HepG2 (cell line): ENCODE results near the gene CEP104. TPM values are rescaled to one million over a fixed set of nuclear protein-coding genes. Genes with fewer than 3 reads are reported as not detected.
A peak's percentile ranks its signal among the peaks of the same experiment; 100 is the strongest.

Experiments used
- ATF1 ChIP-seq: IDR thresholded peaks from 2 replicates; pipeline ENCODE4 v1.6.1; 2016; ENCODE audit warnings: mild to moderate bottlenecking, control low read depth
- MED1 ChIP-seq: sonication (generic); formaldehyde crosslinking; IDR thresholded peaks from 2 replicates; pipeline ENCODE4 v1.4.0; 2020; ENCODE audit warnings: missing genetic modification reagents
- MIER3 ChIP-seq: IDR thresholded peaks from 2 replicates; pipeline ENCODE4 v1.6.1; 2016; ENCODE audit warnings: missing compliant biosample characterization, borderline replicate concordance
- NFKBIZ ChIP-seq: IDR thresholded peaks from 2 replicates; pipeline ENCODE4 v1.6.1; 2018; ENCODE audit warnings: missing genetic modification reagents, missing compliant biosample characterization
- PATZ1 ChIP-seq: sonication (generic); formaldehyde crosslinking; IDR thresholded peaks from 2 replicates; pipeline ENCODE4 v1.4.0; 2020; ENCODE audit warnings: missing genetic modification reagents
- RFXANK ChIP-seq: IDR thresholded peaks from 2 replicates; pipeline ENCODE4 v1.6.1; 2016
- SMAD3 ChIP-seq: sonication (generic); formaldehyde crosslinking; IDR thresholded peaks from 2 replicates; pipeline ENCODE4 v1.4.0; 2020; ENCODE audit warnings: missing genetic modification reagents
- SSRP1 ChIP-seq: IDR thresholded peaks from 2 replicates; pipeline ENCODE4 v1.6.1; 2016; ENCODE audit warnings: control low read depth
- SYNCRIP ChIP-seq: fragments of 200-400 bp; formaldehyde crosslinking; IDR thresholded peaks from 2 replicates; pipeline ENCODE4 v1.6.1; 2018; ENCODE audit warnings: mild to moderate bottlenecking, low read depth, low read length; ENCODE audit not compliant: insufficient read depth
- THRA ChIP-seq: sonication (generic); formaldehyde crosslinking; IDR thresholded peaks from 2 replicates; pipeline ENCODE4 v1.4.0; 2020; ENCODE audit warnings: missing genetic modification reagents, borderline replicate concordance
- ZBTB38 ChIP-seq: sonication (generic); formaldehyde crosslinking; IDR thresholded peaks from 2 replicates; pipeline ENCODE4 v1.5.1; 2020; ENCODE audit warnings: mild to moderate bottlenecking, missing genetic modification reagents
- ZNF264 ChIP-seq: sonication (generic); formaldehyde crosslinking; IDR thresholded peaks from 2 replicates; pipeline ENCODE4 v1.4.0; 2020; ENCODE audit warnings: missing genetic modification reagents
- ZNF296 ChIP-seq: sonication (generic); formaldehyde crosslinking; conservative IDR thresholded peaks from 2 replicates; pipeline ENCODE4 v1.5.0; 2020; ENCODE audit warnings: mild to moderate bottlenecking, missing genetic modification reagents
- ZNF598 ChIP-seq: sonication (generic); formaldehyde crosslinking; IDR thresholded peaks from 2 replicates; pipeline ENCODE4 v1.5.1; 2020; ENCODE audit warnings: mild to moderate bottlenecking, missing genetic modification reagents, borderline replicate concordance
- ZNF775 ChIP-seq: sonication (generic); formaldehyde crosslinking; IDR thresholded peaks from 2 replicates; pipeline ENCODE4 v1.4.0; 2020; ENCODE audit warnings: missing genetic modification reagents, mild to moderate bottlenecking, moderate library complexity, borderline replicate concordance
- ZSCAN31 ChIP-seq: sonication (generic); formaldehyde crosslinking; IDR thresholded peaks from 2 replicates; pipeline ENCODE4 v1.5.0; 2020; ENCODE audit warnings: low read depth, mild to moderate bottlenecking, missing genetic modification reagents
- polyA plus RNA-seq, 8 experiments: library from polyadenylated mRNA; depleted of rRNA in 3 of 8; stranded (reverse) in 7 of 8; unstranded in 1 of 8; fragments of >200 nt; fragmentation: Illumina TruSeq in 4 of 8; extraction: Trizol in 4 of 8; gene quantifications; 2 replicates each; pipeline versions ENCODE4 v1.2.1 to v1.2.3, GENCODE V29; 2011 to 2016; ENCODE audit warnings: low read depth in 4 of 8, missing spikeins in 1 of 8, mixed read lengths in 1 of 8; ENCODE audit not compliant: insufficient read depth in 1 of 8
- total RNA-seq, 5 experiments: library from RNA; depleted of rRNA; stranded (reverse); fragments of >200 nt; fragmentation: Illumina TruSeq; extraction: Trizol; gene quantifications; 2 replicates each; pipeline ENCODE4 v1.2.3, GENCODE V29; 2016; ENCODE audit warnings: low read depth in 1 of 5
- TF ChIP-seq, protein P1 (sequence below): sonication (generic); formaldehyde crosslinking; IDR thresholded peaks from 2 replicates; pipeline ENCODE4 v1.5.1; 2020; ENCODE audit warnings: mild to moderate bottlenecking, moderate library complexity, missing genetic modification reagents
- TF ChIP-seq, protein P2 (sequence below): sonication (generic); formaldehyde crosslinking; IDR thresholded peaks from 2 replicates; pipeline ENCODE4 v1.4.0; 2020; ENCODE audit warnings: low read depth, missing genetic modification reagents
- TF ChIP-seq, protein P3 (sequence below): IDR thresholded peaks from 2 replicates; pipeline ENCODE4 v1.6.1; 2018; ENCODE audit warnings: missing genetic modification reagents

The CEP104 gene
- total and polyA plus RNA-seq, 2 of the 13 experiments (the other 11 are each of a cell fraction or from before 2014, with no cell fraction given), result 20.4 to 30.1 TPM

- TF ChIP-seq, protein P1, sequence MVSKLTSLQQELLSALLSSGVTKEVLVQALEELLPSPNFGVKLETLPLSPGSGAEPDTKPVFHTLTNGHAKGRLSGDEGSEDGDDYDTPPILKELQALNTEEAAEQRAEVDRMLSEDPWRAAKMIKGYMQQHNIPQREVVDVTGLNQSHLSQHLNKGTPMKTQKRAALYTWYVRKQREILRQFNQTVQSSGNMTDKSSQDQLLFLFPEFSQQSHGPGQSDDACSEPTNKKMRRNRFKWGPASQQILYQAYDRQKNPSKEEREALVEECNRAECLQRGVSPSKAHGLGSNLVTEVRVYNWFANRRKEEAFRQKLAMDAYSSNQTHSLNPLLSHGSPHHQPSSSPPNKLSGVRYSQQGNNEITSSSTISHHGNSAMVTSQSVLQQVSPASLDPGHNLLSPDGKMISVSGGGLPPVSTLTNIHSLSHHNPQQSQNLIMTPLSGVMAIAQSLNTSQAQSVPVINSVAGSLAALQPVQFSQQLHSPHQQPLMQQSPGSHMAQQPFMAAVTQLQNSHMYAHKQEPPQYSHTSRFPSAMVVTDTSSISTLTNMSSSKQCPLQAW, result peak; percentile 85
- TF ChIP-seq SYNCRIP, result no peak
- peak; percentile 86 for TF ChIP-seq PATZ1
- TF ChIP-seq ZNF598 (CRISPR knock-in tag), result no peak; the same call in 1 of the 2 replicates
- TF ChIP-seq, protein P2, sequence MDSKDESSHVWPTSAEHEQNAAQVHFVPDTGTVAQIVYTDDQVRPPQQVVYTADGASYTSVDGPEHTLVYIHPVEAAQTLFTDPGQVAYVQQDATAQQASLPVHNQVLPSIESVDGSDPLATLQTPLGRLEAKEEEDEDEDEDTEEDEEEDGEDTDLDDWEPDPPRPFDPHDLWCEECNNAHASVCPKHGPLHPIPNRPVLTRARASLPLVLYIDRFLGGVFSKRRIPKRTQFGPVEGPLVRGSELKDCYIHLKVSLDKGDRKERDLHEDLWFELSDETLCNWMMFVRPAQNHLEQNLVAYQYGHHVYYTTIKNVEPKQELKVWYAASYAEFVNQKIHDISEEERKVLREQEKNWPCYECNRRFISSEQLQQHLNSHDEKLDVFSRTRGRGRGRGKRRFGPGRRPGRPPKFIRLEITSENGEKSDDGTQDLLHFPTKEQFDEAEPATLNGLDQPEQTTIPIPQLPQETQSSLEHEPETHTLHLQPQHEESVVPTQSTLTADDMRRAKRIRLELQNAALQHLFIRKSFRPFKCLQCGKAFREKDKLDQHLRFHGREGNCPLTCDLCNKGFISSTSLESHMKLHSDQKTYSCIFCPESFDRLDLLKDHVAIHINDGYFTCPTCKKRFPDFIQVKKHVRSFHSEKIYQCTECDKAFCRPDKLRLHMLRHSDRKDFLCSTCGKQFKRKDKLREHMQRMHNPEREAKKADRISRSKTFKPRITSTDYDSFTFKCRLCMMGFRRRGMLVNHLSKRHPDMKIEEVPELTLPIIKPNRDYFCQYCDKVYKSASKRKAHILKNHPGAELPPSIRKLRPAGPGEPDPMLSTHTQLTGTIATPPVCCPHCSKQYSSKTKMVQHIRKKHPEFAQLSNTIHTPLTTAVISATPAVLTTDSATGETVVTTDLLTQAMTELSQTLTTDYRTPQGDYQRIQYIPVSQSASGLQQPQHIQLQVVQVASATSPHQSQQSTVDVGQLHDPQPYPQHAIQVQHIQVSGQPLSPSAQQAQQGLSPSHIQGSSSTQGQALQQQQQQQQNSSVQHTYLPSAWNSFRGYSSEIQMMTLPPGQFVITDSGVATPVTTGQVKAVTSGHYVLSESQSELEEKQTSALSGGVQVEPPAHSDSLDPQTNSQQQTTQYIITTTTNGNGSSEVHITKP (CRISPR knock-in tag), result peak; percentile 58
- TF ChIP-seq ZNF264 (CRISPR knock-in tag), result peak; percentile 53
- no peak for TF ChIP-seq RFXANK (CRISPR knock-in tag)
- TF ChIP-seq ATF1 (CRISPR knock-in tag), result no peak
- peak; percentile 81 for TF ChIP-seq ZBTB38
- peak; percentile 65 for TF ChIP-seq MED1 (CRISPR knock-in tag)
- no peak for TF ChIP-seq THRA (CRISPR knock-in tag)
- TF ChIP-seq ZNF775 (CRISPR knock-in tag), result 0 out of 2 replicates have a peak, but pooled peaks have one; percentile 63
- TF ChIP-seq NFKBIZ, result no peak
- TF ChIP-seq ZSCAN31 (CRISPR knock-in tag), result peak; percentile 88
- TF ChIP-seq SSRP1 (CRISPR knock-in tag), result no peak
- peak; percentile 56; the same call in 1 of the 2 replicates for TF ChIP-seq SMAD3 (CRISPR knock-in tag)
- peak; percentile 16; the same call in 1 of the 2 replicates for TF ChIP-seq MIER3 (CRISPR knock-in tag)
- peak; percentile 71; the same call in 1 of the 2 replicates for TF ChIP-seq ZNF296 (CRISPR knock-in tag)
- TF ChIP-seq, protein P3, sequence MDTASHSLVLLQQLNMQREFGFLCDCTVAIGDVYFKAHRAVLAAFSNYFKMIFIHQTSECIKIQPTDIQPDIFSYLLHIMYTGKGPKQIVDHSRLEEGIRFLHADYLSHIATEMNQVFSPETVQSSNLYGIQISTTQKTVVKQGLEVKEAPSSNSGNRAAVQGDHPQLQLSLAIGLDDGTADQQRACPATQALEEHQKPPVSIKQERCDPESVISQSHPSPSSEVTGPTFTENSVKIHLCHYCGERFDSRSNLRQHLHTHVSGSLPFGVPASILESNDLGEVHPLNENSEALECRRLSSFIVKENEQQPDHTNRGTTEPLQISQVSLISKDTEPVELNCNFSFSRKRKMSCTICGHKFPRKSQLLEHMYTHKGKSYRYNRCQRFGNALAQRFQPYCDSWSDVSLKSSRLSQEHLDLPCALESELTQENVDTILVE (CRISPR knock-in tag), result peak; percentile 22; the same call in 1 of the 2 replicates
Measured at GRCh38 chr1:3775490-3776230, 81.4 kb downstream of the CEP104 start (continued).
